HUES64 (cell line): ENCODE measurements around the gene NYAP2. TPM values are rescaled to one million over a fixed set of nuclear protein-coding genes. Genes with fewer than 3 reads are reported as not detected.

Source experiments
- H3K27ac ChIP-seq: 2 replicates; pipeline ENCODE4 v1.7.0; 2013; ENCODE audit warnings: low read depth, low read length, inconsistent platforms
- H3K27me3 ChIP-seq: 2 replicates; pipeline ENCODE4 v1.6.1; 2013; ENCODE audit warnings: mild to moderate bottlenecking, low read length; ENCODE audit not compliant: insufficient read depth
- H3K36me3 ChIP-seq: 2 replicates; pipeline ENCODE4 v1.6.1; 2013; ENCODE audit warnings: mild to moderate bottlenecking, low read length; ENCODE audit not compliant: insufficient read depth
- H3K4me1 ChIP-seq: 2 replicates; pipeline ENCODE4 v1.6.1; 2013; ENCODE audit warnings: mild to moderate bottlenecking, low read length, moderate library complexity; ENCODE audit not compliant: insufficient read depth
- H3K4me3 ChIP-seq: 2 replicates; pipeline ENCODE4 v1.5.1; 2013; ENCODE audit warnings: mild to moderate bottlenecking, low read length, moderate library complexity
- H3K9ac ChIP-seq: 2 replicates; pipeline ENCODE4 v1.6.1; 2013; ENCODE audit warnings: mild to moderate bottlenecking, low read depth, low read length
- H3K9me3 ChIP-seq: 2 replicates; pipeline ENCODE4 v1.6.1; 2013; ENCODE audit warnings: low read depth, low read length; ENCODE audit not compliant: insufficient read depth
- WGBS: fragments of 150-250, 120-280 bp; methylation state at CpG from one replicate; pipeline ENCODE4 v1.1.7; 2013; ENCODE audit warnings: missing lambda C conversion rate; 5-methylcytosine and 5-hydroxymethylcytosine counted together
- polyA plus RNA-seq, 2 experiments: library from polyadenylated mRNA; stranded (reverse); fragments of 50-300 nt; gene quantifications; one replicate each; pipeline ENCODE4 v1.2.3, GENCODE V29; 2013

Gene NYAP2
- polyA plus RNA-seq (2013, experiment 1 of 2), result not detected
- polyA plus RNA-seq (2013, experiment 2 of 2), result not detected

GRCh38 chr2:225399504-225399903, at the start of gene NYAP2:
Gene NYAP2, plus strand, starts transcription at chr2:225399710. Its CDS starts 9,171 bp downstream, at chr2:225408881.
- Histone ChIP-seq H3K27me3 (no peaks in the 10 kb centered on the region), H3K4me1 (no peaks in the 10 kb centered on the region; the same call in 1 of the 2 replicates), H3K27ac (no peak within 1 kb of the TSS), H3K36me3 (no peaks in the 10 kb centered on the region), H3K9ac (no peak within 1 kb of the TSS), H3K9me3 (no peaks in the 10 kb centered on the region), H3K4me3 (peak within 1 kb of the TSS; percentile 34; the same call in 1 of the 2 replicates)
- 73% methylated on average over 4 of the region's 5 CpGs for WGBS

DNA sequence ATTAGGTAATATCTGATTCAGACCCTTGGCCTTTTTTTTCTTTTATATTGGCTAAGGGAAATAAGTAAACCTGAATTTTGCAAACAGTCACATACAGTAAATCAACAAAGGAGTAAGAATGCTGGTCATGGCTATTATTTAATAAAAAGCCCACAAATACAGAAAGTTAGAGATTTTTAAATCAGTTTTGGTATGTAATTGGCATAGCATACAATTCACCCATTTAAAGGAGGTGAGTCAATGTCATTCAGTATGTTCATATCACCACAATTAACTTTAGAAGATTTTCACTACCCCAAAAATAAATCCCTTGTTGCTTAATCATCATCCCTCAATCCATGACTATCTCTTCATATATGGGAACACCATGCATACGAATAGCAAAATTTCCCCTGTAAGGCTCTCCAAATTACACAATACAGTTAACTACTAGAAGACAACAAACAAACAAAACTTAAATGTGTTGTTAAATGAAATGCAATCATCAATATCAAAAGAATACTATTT, 45.9 kb upstream of the NYAP2 start:
- 100% methylated on average over 1 of the region's 1 CpG for WGBS
- H3K4me1 ChIP-seq, result peaks cover 15% of the 10 kb centered on the region; the same call in 1 of the 2 replicates
- H3K9me3 ChIP-seq, result no peaks in the 10 kb centered on the region
- H3K36me3 ChIP-seq, result no peaks in the 10 kb centered on the region
- H3K27me3 ChIP-seq, result no peaks in the 10 kb centered on the region
- no peak overlapping the region for H3K4me3 ChIP-seq
- H3K27ac ChIP-seq, result no peak overlapping the region
- no peak overlapping the region for H3K9ac ChIP-seq

DNA sequence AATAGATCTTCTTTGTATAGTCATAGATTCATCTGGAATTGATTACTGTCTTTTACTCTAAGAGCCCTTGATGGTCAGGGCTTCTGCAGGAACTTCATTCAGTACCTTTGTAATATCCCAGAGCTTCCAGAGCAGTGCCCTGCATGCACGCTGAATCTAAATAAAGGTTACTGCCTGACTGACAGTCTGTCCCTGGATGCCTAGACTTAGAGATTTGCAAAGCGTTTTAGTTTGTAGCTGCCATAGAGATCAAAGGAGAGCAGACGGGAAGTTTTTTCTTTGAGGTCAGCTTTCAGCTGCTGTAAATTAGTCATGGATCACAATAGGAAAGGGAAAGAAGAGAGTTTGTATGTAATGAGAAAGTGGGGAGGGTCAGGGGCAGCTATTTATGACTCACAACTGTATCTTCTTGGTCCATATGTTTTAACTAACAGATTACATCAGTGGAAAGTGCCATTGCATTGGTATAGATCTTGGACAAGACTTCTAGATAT, 45.2 kb upstream of the NYAP2 start:
- 21% methylated on average over 3 of the region's 3 CpGs for WGBS
- no peaks in the 10 kb centered on the region for H3K36me3 ChIP-seq
- H3K27me3 ChIP-seq, result no peaks in the 10 kb centered on the region
- H3K4me3 ChIP-seq, result no peak overlapping the region
- peaks cover 15% of the 10 kb centered on the region; the same call in 1 of the 2 replicates for H3K4me1 ChIP-seq
- H3K9me3 ChIP-seq, result no peaks in the 10 kb centered on the region
- H3K9ac ChIP-seq, result no peak overlapping the region
- H3K27ac ChIP-seq, result no peak overlapping the region

- WGBS, result 98% methylated on average over 1 of the region's 3 CpGs
- Histone ChIP-seq H3K4me1 (peaks cover 15% of the 10 kb centered on the region; the same call in 1 of the 2 replicates), H3K9ac (no peak overlapping the region), H3K27ac (no peak overlapping the region), H3K4me3 (no peak overlapping the region), H3K36me3 (no peaks in the 10 kb centered on the region), H3K9me3 (no peaks in the 10 kb centered on the region), H3K27me3 (no peaks in the 10 kb centered on the region)
Observed at GRCh38 chr2:225355788-225356187, 43.7 kb upstream of the NYAP2 start.

GRCh38 chr2:225366731-225367130, 32.8 kb upstream of the NYAP2 start:
- Histone ChIP-seq H3K27me3 (no peaks in the 10 kb centered on the region; the same call in 1 of the 2 replicates), H3K36me3 (no peaks in the 10 kb centered on the region), H3K9me3 (no peaks in the 10 kb centered on the region), H3K4me1 (0 out of 2 replicates have a peak, but pooled peaks cover 3% of the 10 kb centered on the region), H3K4me3 (no peak overlapping the region), H3K27ac (no peak overlapping the region), H3K9ac (no peak overlapping the region)

GRCh38 chr2:225367482-225367881, 32.0 kb upstream of the NYAP2 start:
- Histone ChIP-seq H3K36me3 (no peaks in the 10 kb centered on the region), H3K4me3 (no peak overlapping the region), H3K4me1 (0 out of 2 replicates have a peak, but pooled peaks cover 3% of the 10 kb centered on the region), H3K27me3 (no peaks in the 10 kb centered on the region; the same call in 1 of the 2 replicates), H3K9me3 (no peaks in the 10 kb centered on the region), H3K9ac (no peak overlapping the region), H3K27ac (no peak overlapping the region)
- WGBS, result 43% methylated on average over 1 of the region's 1 CpG

DNA sequence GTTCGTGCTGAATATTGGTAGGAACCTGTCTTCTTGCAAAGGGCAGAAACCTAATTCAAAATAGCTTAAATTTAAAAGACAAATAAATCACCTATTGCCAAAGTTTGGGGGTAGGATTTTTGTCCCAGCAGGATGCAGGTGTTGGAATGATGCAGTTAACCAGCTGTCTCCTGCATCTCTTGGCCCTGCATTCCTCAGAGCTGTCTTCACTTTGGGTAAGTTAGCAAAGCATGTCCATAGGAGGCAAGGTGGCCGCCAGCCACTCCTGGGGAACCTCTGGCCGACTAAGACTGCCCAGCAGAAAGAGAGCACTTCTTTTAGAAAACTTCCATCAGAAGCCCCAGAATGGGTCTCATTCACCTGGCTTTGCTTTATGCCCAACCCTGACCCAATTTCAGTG, 20.5 kb upstream of the NYAP2 start:
- no peaks in the 10 kb centered on the region for H3K36me3 ChIP-seq
- peaks cover 8% of the 10 kb centered on the region; the same call in 1 of the 2 replicates for H3K4me1 ChIP-seq
- H3K4me3 ChIP-seq, result no peak overlapping the region
- no peak overlapping the region for H3K9ac ChIP-seq
- H3K27me3 ChIP-seq, result no peaks in the 10 kb centered on the region
- no peaks in the 10 kb centered on the region for H3K9me3 ChIP-seq
- 73% methylated on average over 3 of the region's 3 CpGs for WGBS
- H3K27ac ChIP-seq, result no peak overlapping the region

- Histone ChIP-seq H3K4me3 (no peak overlapping the region), H3K27me3 (no peaks in the 10 kb centered on the region), H3K9me3 (no peaks in the 10 kb centered on the region), H3K9ac (no peak overlapping the region), H3K36me3 (no peaks in the 10 kb centered on the region), H3K4me1 (peaks cover 8% of the 10 kb centered on the region; the same call in 1 of the 2 replicates), H3K27ac (no peak overlapping the region)
- 96% methylated on average over 4 of the region's 6 CpGs for WGBS
Observed at GRCh38 chr2:225379856-225380255, 19.7 kb upstream of the NYAP2 start.

DNA sequence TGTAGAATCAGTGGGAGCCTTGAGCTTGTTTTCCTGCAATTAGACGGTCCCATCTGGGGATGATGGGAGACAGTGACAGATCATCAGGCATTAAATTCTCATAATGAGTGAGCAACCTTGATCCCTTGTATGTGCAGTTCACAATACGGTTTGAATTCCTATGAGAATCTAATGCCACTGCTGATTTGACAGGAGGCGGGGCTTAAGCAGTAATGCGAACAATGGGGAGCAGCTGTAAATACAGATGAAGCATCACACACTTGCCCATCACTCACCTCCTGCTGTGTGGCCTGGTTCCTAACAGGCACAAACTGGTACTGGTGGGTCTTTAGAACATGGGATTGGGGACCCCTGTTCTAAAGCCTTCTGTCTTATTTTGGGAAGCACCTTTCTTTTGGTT, 17.9 kb upstream of the NYAP2 start:
- no peaks in the 10 kb centered on the region for H3K36me3 ChIP-seq
- WGBS, result 93% methylated on average over 4 of the region's 4 CpGs
- H3K27ac ChIP-seq, result no peak overlapping the region
- H3K27me3 ChIP-seq, result no peaks in the 10 kb centered on the region
- H3K9me3 ChIP-seq, result no peaks in the 10 kb centered on the region
- H3K9ac ChIP-seq, result no peak overlapping the region
- H3K4me1 ChIP-seq, result peaks cover 8% of the 10 kb centered on the region; the same call in 1 of the 2 replicates
- H3K4me3 ChIP-seq, result no peak overlapping the region

- H3K27me3 ChIP-seq, result no peaks in the 10 kb centered on the region
- H3K9me3 ChIP-seq, result no peaks in the 10 kb centered on the region
- H3K27ac ChIP-seq, result no peak overlapping the region
- 79% methylated on average over 2 of the region's 2 CpGs for WGBS
- H3K36me3 ChIP-seq, result no peaks in the 10 kb centered on the region
- H3K4me3 ChIP-seq, result no peak overlapping the region
- no peak overlapping the region for H3K9ac ChIP-seq
- H3K4me1 ChIP-seq, result no peaks in the 10 kb centered on the region; the same call in 1 of the 2 replicates
Observed at GRCh38 chr2:225398372-225398771, 1.1 kb upstream of the NYAP2 start.

DNA sequence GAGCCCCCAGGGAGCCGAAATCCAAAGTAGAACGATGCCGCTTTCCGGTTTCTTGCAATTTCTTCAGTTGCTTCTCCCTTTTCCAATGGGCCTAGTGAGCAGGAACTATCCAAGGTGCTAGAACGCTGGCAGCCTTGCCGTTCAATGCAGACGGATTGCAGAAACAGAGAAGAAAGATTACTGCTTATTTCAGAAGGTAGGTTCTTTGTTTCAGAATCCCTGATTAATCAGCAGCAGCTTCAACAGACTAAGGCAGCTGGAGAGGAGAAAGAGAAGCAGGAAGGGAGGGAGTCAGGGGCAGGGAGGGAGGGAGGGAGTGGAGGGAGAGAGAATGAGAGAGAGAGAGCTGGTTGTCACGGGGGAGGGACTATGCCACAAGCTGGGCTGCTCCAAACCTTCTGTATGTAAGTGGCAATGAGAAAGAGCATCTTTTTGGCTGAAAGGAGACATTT, 576 bp downstream of the NYAP2 start:
- H3K27me3 ChIP-seq, result no peaks in the 10 kb centered on the region
- H3K9ac ChIP-seq, result no peak overlapping the region
- H3K36me3 ChIP-seq, result no peaks in the 10 kb centered on the region
- H3K9me3 ChIP-seq, result no peaks in the 10 kb centered on the region
- no peaks in the 10 kb centered on the region; the same call in 1 of the 2 replicates for H3K4me1 ChIP-seq
- peak overlapping the region; percentile 34; the same call in 1 of the 2 replicates for H3K4me3 ChIP-seq
- no peak overlapping the region for H3K27ac ChIP-seq
- WGBS, result 10% methylated on average over 8 of the region's 8 CpGs
